Fibroblast of mammary gland (primary cell): ENCODE results near the gene GIMAP1.

ENCODE experiments used
- DNase-seq: peaks from one replicate; pipeline ENCODE4 v3.0.0-alpha.2; 2010; ENCODE audit warnings: low read depth
- H3K4me3 ChIP-seq: 2 replicates; pipeline ENCODE4 v1.5.1; 2011; ENCODE audit warnings: low read depth, mild to moderate bottlenecking, low read length, moderate library complexity; ENCODE audit not compliant: control insufficient read depth
- TF ChIP-seq, protein P1 (sequence below): conservative IDR thresholded peaks from 2 replicates; pipeline ENCODE4 v1.5.1; 2011; ENCODE audit warnings: low read depth, low read length, inconsistent platforms; ENCODE audit not compliant: control insufficient read depth, insufficient read depth

GIMAP1 gene

DNA sequence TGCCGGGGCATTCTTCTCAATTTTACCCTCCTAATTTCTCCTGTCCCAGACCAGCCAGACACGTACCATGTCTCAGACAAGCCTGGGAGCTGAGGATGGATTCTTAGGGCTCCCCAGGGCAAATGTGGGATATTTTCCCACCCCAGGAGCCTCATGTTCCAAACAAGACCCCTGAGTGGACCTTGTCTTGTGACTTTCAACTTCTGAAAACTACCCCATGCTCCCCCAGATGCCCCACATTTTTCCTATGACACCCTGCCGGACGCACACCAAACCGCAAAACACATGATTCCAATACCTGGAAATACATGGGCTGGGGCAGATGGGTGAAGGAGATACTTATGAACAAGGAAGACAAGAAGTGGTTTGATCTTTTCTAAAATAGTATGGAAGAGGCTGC, 21.7 kb downstream of the GIMAP1 start:
- no peak overlapping the region for H3K4me3 ChIP-seq
- TF ChIP-seq, protein P1, sequence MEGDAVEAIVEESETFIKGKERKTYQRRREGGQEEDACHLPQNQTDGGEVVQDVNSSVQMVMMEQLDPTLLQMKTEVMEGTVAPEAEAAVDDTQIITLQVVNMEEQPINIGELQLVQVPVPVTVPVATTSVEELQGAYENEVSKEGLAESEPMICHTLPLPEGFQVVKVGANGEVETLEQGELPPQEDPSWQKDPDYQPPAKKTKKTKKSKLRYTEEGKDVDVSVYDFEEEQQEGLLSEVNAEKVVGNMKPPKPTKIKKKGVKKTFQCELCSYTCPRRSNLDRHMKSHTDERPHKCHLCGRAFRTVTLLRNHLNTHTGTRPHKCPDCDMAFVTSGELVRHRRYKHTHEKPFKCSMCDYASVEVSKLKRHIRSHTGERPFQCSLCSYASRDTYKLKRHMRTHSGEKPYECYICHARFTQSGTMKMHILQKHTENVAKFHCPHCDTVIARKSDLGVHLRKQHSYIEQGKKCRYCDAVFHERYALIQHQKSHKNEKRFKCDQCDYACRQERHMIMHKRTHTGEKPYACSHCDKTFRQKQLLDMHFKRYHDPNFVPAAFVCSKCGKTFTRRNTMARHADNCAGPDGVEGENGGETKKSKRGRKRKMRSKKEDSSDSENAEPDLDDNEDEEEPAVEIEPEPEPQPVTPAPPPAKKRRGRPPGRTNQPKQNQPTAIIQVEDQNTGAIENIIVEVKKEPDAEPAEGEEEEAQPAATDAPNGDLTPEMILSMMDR, result no peak
- no peak for DNase-seq

DNA sequence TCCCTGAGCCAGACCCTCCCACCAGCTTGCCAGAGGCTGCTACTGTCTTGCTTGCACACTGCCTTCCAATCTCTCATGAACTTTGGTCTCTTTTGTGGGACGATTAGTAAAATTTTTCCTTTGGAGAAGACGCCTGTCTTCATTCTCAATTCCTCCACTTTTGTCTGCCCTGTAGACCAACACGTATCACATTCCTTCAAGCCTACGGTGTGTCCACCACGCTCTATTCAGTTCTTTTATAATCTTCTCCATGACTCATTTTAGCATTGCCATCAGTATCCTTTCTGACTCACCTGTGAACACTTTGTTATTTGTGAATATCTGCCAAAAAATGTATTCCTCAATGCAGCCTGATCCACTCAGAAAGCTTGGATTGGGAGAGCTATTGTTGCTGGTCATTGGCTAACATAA, 22.2 kb downstream of the GIMAP1 start:
- peak; percentile 39 for DNase-seq
- H3K4me3 ChIP-seq, result no peak overlapping the region
- TF ChIP-seq, protein P1, result no peak

DNA sequence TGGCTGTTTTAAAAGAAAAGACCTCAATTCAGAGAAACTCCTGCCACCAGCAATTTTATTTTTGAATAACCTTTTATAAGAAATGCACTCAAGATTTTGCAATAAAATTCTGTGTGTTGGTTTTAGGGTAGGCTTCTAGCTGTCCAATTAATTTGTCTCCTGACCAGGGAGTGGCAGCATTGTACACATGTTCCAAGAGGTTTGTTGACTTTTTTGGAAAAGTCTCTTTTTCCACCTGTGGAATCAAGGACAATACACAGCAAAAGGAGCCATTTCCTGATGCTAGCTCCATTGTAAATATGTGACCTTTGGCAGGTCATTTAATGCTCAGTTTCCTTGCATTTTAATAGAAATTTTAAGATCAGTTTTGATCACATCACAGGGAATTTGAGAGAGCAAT, 22.6 kb downstream of the GIMAP1 start:
- no peak overlapping the region for H3K4me3 ChIP-seq
- peak; percentile 16 for DNase-seq
- TF ChIP-seq, protein P1, result no peak

DNA sequence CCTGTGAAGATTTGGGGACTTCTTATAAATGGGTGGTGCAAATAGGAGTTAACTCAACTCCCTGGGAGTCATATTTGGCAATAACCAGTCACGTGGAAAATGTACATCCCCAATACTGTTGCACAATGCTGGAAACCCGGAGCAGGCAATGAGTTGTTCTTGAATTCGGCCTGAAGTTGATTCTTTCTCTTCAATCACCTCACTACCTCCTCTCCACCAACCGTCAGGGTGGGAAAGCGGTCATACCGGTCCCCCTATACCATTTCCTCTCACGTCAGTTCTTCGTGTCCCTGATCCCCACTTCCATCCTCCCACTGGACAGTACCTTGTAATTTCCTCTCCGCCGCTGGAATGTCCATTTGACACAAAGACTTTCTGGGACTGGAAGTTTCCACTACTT, 23.6 kb downstream of the GIMAP1 start:
- TF ChIP-seq, protein P1, result no peak
- no peak overlapping the region for H3K4me3 ChIP-seq
- peak; percentile 16 for DNase-seq

DNA sequence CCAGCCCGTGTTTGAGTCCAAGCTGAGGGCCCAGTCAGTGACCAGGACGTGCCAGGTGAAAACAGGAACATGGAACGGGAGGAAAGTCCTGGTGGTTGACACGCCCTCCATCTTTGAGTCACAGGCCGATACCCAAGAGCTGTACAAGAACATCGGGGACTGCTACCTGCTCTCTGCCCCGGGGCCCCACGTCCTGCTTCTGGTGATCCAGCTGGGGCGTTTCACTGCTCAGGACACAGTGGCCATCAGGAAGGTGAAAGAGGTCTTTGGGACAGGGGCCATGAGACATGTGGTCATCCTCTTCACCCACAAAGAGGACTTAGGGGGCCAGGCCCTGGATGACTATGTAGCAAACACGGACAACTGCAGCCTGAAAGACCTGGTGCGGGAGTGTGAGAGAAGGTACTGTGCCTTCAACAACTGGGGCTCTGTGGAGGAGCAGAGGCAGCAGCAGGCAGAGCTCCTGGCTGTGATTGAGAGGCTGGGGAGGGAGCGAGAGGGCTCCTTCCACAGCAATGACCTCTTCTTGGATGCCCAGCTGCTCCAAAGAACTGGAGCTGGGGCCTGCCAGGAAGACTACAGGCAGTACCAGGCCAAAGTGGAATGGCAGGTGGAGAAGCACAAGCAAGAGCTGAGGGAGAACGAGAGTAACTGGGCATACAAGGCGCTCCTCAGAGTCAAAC, 26.0 kb downstream of the GIMAP1 start:
- no peak overlapping the region for H3K4me3 ChIP-seq
- no peak for DNase-seq
- TF ChIP-seq, protein P1, result no peak

DNA sequence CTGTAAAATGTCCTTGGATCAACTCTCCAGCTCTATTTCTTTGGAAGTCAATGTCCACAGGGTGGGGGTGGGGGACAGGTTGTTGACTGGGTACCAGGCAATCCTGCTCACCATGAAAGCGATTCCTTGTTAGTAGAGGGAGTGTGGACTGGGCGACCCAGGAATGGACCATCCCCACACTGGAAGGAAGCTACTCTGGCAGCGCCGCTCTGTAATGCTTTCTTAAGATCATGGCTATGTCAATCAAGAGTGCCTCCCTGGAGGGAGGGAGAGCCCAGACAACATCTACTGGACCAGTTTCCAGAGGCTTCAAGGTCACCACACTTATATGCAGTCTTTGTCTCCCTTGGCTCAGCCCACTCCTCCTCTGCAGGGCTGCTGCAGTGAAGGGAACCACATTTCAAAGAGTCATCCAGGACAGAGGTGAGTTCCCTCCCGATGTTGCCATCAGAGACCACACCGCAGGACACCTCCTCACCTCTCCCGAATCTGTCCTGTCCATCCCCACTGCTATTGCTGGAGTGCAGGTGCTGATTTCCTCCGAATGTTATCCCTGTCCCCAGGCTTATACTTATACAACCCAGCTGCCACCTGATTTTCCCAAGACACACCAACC, 27.7 kb downstream of the GIMAP1 start:
- TF ChIP-seq, protein P1, result no peak
- no peak for DNase-seq
- H3K4me3 ChIP-seq, result no peak overlapping the region
